GM18526 (cell line): ENCODE results near the gene SLC25A10.

ENCODE experiments used
- POLR2A ChIP-seq: IDR thresholded peaks from 3 replicates; pipeline ENCODE4 v1.6.1; 2011; ENCODE audit not compliant: insufficient read length; ENCODE audit errors: extremely low read depth

SLC25A10 gene

DNA sequence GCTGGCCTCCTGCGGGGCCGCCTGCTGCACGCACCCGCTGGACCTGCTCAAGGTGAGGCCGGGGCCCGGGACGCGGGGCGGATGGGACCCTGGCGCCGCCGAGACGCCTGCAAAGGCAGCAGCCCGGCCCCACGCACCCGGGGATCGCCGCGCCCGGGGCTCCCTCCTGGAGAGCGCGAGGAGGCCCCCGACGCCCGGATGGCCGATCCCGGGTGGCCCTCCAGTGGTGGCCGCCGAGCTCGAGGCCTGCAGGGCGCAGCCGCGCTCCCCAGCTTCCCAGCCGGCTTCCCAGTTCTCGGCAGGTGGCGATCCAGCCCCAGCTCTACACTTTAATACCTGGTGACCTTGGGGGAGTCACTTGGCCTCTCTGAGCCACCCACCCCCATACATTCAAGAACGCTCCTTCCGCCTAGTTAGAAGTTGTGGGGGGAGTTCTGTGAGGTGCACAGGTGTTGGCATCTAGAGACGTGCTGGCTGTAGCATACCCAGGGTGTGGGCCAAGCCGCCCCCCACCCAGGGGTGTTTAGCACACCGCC lies 452 bp downstream of the SLC25A10 start:
- peak; percentile 1 for TF ChIP-seq POLR2A

- no peak for TF ChIP-seq POLR2A
Measured at GRCh38 chr17:81713004-81713555, 996 bp downstream of the SLC25A10 start.

DNA sequence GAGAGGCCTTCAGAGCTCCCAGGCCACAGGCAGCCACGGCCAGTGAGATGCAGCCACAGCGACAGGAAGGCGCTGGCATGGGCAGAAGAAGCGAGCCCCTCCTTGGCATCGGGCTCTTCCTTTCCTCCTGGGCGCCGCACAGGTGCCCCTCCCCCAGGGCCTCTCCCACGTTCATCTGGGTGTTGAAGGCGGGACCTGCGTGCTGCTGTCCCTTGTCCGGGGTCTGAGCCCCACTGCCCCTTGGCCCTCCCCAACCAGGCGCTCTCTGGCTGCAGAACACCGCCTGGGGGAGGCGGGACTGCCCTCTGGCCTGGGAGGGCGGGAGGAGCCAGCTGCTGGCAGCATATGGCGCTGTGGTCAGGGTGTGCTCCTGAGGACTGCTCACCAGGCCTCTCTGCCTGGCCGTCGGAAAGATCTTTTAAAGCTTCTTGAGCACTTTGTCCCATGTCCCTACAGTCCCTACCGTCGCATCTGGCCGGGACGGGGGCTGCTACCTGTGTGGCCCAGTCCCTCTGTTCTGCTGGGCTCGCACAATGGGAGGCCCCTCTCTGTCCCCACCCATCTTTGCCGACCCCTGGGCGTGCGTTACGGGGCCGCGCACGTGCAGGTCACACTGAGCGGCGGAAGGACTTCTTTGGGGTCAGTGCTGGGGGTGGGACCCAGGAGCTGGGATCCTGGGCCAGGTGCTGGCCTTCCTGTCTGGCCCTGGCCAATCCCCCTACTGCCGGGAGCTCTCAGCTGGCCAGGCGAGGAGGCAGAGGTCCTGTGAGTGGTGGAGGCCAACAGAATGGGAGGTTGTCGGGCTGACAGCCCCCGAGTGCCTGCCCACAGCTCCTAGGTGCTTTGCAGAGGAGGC lies 1.7 kb downstream of the SLC25A10 start:
- no peak for TF ChIP-seq POLR2A

GRCh38 chr17:81714412-81715106 lies 2.5 kb downstream of the SLC25A10 start:
- TF ChIP-seq POLR2A, result no peak

DNA sequence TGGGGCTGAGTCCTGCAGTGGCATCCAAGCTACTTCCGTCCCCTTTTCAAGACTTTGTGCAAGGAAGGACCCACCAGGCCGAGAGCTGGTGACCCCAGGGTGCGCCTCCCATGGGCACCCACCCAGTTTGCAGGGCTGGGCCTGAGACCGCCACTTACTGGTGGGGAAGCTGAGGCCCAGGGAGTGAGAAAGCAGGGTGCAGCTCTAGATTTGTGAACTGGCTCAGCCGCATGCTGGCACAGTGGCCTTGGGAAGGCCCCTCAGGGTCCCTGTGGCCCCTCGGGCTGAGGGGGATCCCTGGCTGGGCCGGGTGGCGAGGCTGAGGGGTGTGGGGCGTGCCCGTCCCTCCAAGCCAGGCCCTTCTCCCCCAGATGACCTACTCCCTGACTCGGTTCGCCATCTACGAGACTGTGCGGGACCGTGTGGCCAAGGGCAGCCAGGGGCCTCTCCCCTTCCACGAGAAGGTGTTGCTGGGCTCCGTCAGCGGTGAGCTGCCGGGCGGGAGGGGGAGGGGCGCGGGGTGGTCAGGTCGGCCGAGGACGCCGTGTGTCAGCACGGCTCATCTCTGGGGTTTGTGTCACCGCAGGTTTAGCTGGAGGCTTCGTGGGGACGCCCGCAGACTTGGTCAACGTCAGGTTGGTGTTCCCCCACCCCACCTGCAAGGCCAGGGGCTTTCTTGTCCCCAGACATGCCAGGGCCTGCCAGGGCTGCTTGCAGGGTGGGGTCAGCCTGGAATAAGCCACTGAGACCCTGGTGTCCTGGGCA lies 3.2 kb downstream of the SLC25A10 start:
- no peak for TF ChIP-seq POLR2A

- no peak for TF ChIP-seq POLR2A
Measured at GRCh38 chr17:81715872-81716673, 4.0 kb downstream of the SLC25A10 start.

DNA sequence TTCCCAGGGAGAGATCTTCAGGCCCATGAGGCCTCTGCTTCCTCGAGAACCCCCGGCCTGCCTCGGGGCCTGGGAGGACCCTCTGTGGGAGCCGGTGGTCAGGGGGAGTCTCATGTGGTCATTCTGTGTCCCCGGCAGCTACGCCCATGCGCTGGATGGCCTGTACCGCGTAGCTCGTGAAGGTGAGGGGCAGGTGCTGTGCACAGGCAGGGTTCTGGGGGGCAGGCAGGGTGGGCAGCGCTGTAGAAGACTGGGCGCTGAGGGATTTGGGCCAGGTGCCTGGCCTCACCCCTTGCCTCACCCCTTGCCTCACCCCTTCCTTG lies 4.6 kb downstream of the SLC25A10 start:
- no peak for TF ChIP-seq POLR2A

DNA sequence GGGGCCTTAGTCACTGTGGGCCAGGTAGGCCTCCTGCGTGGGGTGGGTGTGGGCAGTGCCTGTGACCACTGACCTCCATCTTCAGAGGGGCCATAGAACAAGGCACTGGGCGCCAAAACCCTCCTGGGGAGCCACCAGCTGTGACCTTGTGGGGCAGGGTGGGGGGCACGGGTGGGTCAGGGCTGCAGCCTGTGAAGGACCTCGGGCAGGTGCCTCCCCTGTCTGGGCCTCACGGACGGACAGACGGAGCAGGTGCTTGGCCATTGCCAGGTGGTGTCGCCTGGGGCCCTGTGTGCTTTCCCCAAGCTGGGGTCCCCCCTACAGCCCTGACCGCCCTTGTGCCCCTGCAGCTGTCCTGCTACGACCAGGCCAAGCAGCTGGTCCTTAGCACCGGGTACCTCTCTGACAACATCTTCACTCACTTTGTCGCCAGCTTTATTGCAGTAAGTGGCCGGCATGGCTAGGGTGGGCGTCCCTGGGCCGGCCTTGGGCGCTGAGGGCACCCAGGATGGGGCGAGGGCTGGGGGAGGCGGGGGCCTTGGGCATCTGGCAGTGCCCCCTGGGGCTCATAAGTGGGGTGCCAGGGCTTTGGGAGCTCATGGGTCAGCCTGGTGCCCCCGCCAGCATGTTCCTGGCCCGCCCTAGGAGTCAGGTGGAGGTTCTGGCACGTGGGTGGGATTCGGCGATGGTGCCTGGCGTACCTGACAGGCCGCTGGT lies 5.1 kb downstream of the SLC25A10 start:
- no peak for TF ChIP-seq POLR2A

GRCh38 chr17:81717766-81718089 lies 5.6 kb downstream of the SLC25A10 start:
- TF ChIP-seq POLR2A, result no peak

- TF ChIP-seq POLR2A, result no peak
Measured at GRCh38 chr17:81719410-81720266, 7.6 kb downstream of the SLC25A10 start.

- TF ChIP-seq POLR2A, result no peak
Measured at GRCh38 chr17:81720267-81721071, 8.4 kb downstream of the SLC25A10 start.
